Colonic mucosa (tissue), 4 donors: ENCODE results near the gene FAM222A. TPM values are rescaled to one million over a fixed set of nuclear protein-coding genes. Genes with fewer than 3 reads are reported as not detected.

Experiments used
- DNase-seq: peaks from one replicate; pipeline ENCODE4 v3.0.0-alpha.2; 2020
- H3K27ac ChIP-seq: fragments of 200-600 bp; one replicate; pipeline ENCODE4 v1.8.0; 2021
- H3K27me3 ChIP-seq: fragments of 200-600 bp; one replicate; pipeline ENCODE4 v1.8.0; 2021
- H3K36me3 ChIP-seq: fragments of 200-600 bp; one replicate; pipeline ENCODE4 v1.8.0; 2021
- H3K4me1 ChIP-seq: fragments of 200-600 bp; one replicate; pipeline ENCODE4 v1.8.0; 2021; ENCODE audit warnings: mild to moderate bottlenecking
- H3K4me3 ChIP-seq: fragments of 200-600 bp; one replicate; pipeline ENCODE4 v1.8.0; 2021
- H3K9ac ChIP-seq, 2 donors: one replicate each; pipeline ENCODE4 v1.7.0; 2013; ENCODE audit warnings: control low read depth in 2 of 2, low read depth in 2 of 2, low read length in 2 of 2
- H3K9me3 ChIP-seq: fragments of 200-600 bp; one replicate; pipeline ENCODE4 v1.8.0; 2021
- intact Hi-C: fragments of 100-400 bp; cut with DNase I; formaldehyde crosslinking; loops from one replicate; pipeline ENCODE4 v1.14.1; 2022
- total RNA-seq, 2 donors: library from RNA; stranded (reverse); fragmentation: NEBNext Ultra II Directional in 1 of 2; extraction: Animal tissue kit (Norgen Biotek cat#: 25700) in 1 of 2; gene quantifications; one replicate each; pipeline ENCODE4 v1.2.1, GENCODE V29; 2021
- TF ChIP-seq, protein P1 (sequence below): fragments of 200-600 bp; IDR thresholded peaks from one replicate; pipeline ENCODE4 v1.8.0; 2022; ENCODE audit warnings: antibody characterized with exemption, mild to moderate bottlenecking
- donor health status: healthy.
- donor health status: DM: no; HTN: no; CAD: no.
- donor health status: DM: no; HTN: no; CAD: no.

Gene FAM222A
- total RNA-seq, 2 donors from 2014 or later: 3.9 to 5.5 TPM

- no peak overlapping the region for H3K4me3 ChIP-seq
- no peak overlapping the region for H3K9ac ChIP-seq
- intact Hi-C loops: no loop called here
- no peaks in the 10 kb centered on the region for H3K36me3 ChIP-seq
- no peaks in the 10 kb centered on the region for H3K9me3 ChIP-seq
- H3K27me3 ChIP-seq: no peaks in the 10 kb centered on the region
- DNase-seq: no peak
- H3K27ac ChIP-seq: no peak overlapping the region
- TF ChIP-seq, protein P1, sequence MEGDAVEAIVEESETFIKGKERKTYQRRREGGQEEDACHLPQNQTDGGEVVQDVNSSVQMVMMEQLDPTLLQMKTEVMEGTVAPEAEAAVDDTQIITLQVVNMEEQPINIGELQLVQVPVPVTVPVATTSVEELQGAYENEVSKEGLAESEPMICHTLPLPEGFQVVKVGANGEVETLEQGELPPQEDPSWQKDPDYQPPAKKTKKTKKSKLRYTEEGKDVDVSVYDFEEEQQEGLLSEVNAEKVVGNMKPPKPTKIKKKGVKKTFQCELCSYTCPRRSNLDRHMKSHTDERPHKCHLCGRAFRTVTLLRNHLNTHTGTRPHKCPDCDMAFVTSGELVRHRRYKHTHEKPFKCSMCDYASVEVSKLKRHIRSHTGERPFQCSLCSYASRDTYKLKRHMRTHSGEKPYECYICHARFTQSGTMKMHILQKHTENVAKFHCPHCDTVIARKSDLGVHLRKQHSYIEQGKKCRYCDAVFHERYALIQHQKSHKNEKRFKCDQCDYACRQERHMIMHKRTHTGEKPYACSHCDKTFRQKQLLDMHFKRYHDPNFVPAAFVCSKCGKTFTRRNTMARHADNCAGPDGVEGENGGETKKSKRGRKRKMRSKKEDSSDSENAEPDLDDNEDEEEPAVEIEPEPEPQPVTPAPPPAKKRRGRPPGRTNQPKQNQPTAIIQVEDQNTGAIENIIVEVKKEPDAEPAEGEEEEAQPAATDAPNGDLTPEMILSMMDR: no peak
- no peaks in the 10 kb centered on the region for H3K4me1 ChIP-seq
Observed at GRCh38 chr12:109815225-109815624, 101.6 kb downstream of the FAM222A start.

DNA sequence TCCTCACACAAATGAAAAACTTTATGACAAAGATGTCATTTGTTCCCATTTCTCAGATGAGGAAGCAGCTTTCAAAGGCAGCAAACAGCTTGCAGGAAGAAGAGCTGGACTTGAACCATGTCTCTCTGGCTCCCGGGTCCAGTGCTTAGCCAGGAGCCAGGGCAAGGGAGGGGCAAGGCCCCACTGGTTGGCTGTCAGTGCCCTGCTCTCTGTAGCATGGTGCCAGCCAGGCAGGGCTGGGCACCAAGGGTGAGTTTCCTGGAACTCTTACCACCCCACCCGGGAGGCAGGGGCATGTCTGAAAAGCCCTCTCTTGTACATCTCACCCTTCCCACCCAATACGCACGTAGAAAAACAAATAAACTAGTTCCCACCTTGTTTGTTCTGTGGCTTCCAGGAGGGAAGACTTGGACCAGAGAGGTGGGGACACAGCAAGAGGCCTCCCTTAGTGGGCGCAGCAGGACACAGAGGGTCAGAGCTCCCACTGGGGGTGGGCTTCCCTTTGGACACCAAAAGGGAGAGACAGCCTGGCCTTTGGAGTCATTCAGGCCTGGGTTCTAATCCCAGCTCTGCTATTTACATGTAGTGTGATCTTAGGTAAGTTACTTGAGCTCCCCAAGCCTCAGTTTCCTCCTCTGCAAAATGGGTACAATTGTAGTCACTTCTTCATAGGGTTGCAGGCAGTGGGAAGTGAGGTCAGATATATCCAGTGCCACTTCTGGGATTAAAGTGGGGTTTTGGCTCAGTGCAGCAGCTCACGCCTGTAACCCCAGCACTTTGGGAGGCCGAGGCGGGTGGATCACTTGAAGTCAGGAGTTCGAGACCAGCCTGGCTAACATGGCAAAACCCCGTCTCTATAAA lies 102.4 kb downstream of the FAM222A start:
- Histone ChIP-seq H3K27me3 (no peaks in the 10 kb centered on the region), H3K9ac (no peak overlapping the region), H3K4me1 (no peaks in the 10 kb centered on the region), H3K4me3 (no peak overlapping the region), H3K36me3 (no peaks in the 10 kb centered on the region), H3K9me3 (no peaks in the 10 kb centered on the region), H3K27ac (no peak overlapping the region)
- DNase-seq: no peak
- intact Hi-C loops: no loop called here
- TF ChIP-seq, protein P1: no peak

DNA sequence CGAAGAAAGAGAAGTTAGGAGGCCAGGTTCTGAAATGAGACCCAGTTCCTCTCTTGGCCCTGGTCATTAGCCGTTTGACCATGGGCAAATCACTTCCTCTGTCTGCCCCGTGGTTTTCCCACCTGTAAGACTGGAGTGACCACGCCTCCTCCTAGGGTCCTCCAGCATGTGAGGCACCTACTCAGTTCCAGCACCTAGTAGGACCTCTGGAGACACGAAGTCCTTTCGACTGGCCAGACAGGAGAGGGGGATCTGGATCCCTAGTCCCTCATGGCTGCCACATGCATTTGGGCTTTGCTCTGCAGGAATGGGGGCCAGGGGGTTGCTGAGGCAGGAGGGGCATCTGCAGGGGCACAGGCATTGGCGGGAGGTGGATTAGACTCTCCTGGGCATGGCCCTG lies 103.2 kb downstream of the FAM222A start:
- H3K36me3 ChIP-seq: no peaks in the 10 kb centered on the region
- no peak overlapping the region for H3K4me3 ChIP-seq
- no peaks in the 10 kb centered on the region for H3K27me3 ChIP-seq
- H3K27ac ChIP-seq: no peak overlapping the region
- intact Hi-C loops: no loop called here
- no peaks in the 10 kb centered on the region for H3K9me3 ChIP-seq
- H3K9ac ChIP-seq: no peak overlapping the region
- DNase-seq: no peak
- TF ChIP-seq, protein P1: no peak
- H3K4me1 ChIP-seq: no peaks in the 10 kb centered on the region

GRCh38 chr12:109817627-109818231 lies 104.1 kb downstream of the FAM222A start:
- H3K9ac ChIP-seq: no peak overlapping the region
- no peaks in the 10 kb centered on the region for H3K36me3 ChIP-seq
- H3K4me1 ChIP-seq: no peaks in the 10 kb centered on the region
- H3K27me3 ChIP-seq: no peaks in the 10 kb centered on the region
- H3K9me3 ChIP-seq: no peaks in the 10 kb centered on the region
- DNase-seq: no peak
- TF ChIP-seq, protein P1: no peak
- intact Hi-C loops: no loop called here
- H3K4me3 ChIP-seq: no peak overlapping the region
- no peak overlapping the region for H3K27ac ChIP-seq

- Histone ChIP-seq H3K4me3 (no peak overlapping the region), H3K9ac (no peak overlapping the region), H3K27ac (no peak overlapping the region), H3K9me3 (no peaks in the 10 kb centered on the region), H3K36me3 (no peaks in the 10 kb centered on the region), H3K27me3 (no peaks in the 10 kb centered on the region), H3K4me1 (no peaks in the 10 kb centered on the region)
- TF ChIP-seq, protein P1: no peak
- intact Hi-C loops: no loop called here
- no peak for DNase-seq
Observed at GRCh38 chr12:109818253-109818652, 104.6 kb downstream of the FAM222A start.
